Measurements from ENCODE around the gene GHSR. TPM values are rescaled to one million over a fixed set of nuclear protein-coding genes. Genes with fewer than 3 reads are reported as not detected.

The GHSR gene
- total and polyA plus RNA-seq, 2 experiments from 2014 or later = not detected

- 82 to 86% methylated on average over 3 of the region's 3 CpGs for WGBS, 2 experiments (ENCODE audit: low coverage in 1 of 2, low lambda C conversion rate in 2 of 2, missing lambda C conversion rate in 2 of 2)
- in situ Hi-C loops (cut with MboI) = no loop called here
- peaks cover 82% of the 10 kb centered on the region for H3K27me3 ChIP-seq (replicated peaks; ENCODE audit: insufficient read depth)
- H3K36me3 ChIP-seq (ENCODE audit: low read depth) = no peaks in the 10 kb centered on the region
- H3K4me3 ChIP-seq = no peak overlapping the region
- H3K4me2 ChIP-seq (ENCODE audit: unreplicated experiment) = no peak overlapping the region
- no peaks in the 10 kb centered on the region for H3K4me1 ChIP-seq (ENCODE audit: insufficient read depth)
- no peak for TF ChIP-seq EZH2 (IDR thresholded peaks at IDR 0.05; ENCODE audit: insufficient read depth, poor library complexity, severe bottlenecking)
- no peak for TF ChIP-seq EZH2phosphoT487 (IDR thresholded peaks at IDR 0.05; ENCODE audit: insufficient read depth, low read depth)
- no peak overlapping the region for H3K9ac ChIP-seq
- H2AFZ ChIP-seq = no peak overlapping the region
- no peaks in the 10 kb centered on the region for H3F3A ChIP-seq (ENCODE audit: insufficient read depth)
- no peak overlapping the region for H3K27ac ChIP-seq
- H4K20me1 ChIP-seq (ENCODE audit: insufficient read depth) = no peaks in the 10 kb centered on the region
- H3K9me3 ChIP-seq (ENCODE audit: low read depth) = no peaks in the 10 kb centered on the region
- DNase-seq = no peak
- H3K79me2 ChIP-seq (ENCODE audit: insufficient read depth) = no peaks in the 10 kb centered on the region
- H3K9me2 ChIP-seq (ENCODE audit: insufficient read depth) = no peaks in the 10 kb centered on the region
These were observed 2.1 kb downstream of the GHSR start for GRCh38 chr3:172446198-172446597.

- H3K9me2 ChIP-seq (ENCODE audit: insufficient read depth) = no peaks in the 10 kb centered on the region
- H3K4me3 ChIP-seq = no peak overlapping the region
- H3F3A ChIP-seq (ENCODE audit: insufficient read depth) = no peaks in the 10 kb centered on the region
- H3K9me3 ChIP-seq (ENCODE audit: low read depth) = no peaks in the 10 kb centered on the region
- in situ Hi-C loops (cut with MboI) = no loop called here
- H3K36me3 ChIP-seq (ENCODE audit: low read depth) = no peaks in the 10 kb centered on the region
- no peaks in the 10 kb centered on the region for H4K20me1 ChIP-seq (ENCODE audit: insufficient read depth)
- no peaks in the 10 kb centered on the region for H3K79me2 ChIP-seq (ENCODE audit: insufficient read depth)
- no peaks in the 10 kb centered on the region for H3K4me1 ChIP-seq (ENCODE audit: insufficient read depth)
- TF ChIP-seq EZH2phosphoT487 (IDR thresholded peaks at IDR 0.05; ENCODE audit: insufficient read depth, low read depth) (no peak), EZH2 (IDR thresholded peaks at IDR 0.05; ENCODE audit: insufficient read depth, poor library complexity, severe bottlenecking) (no peak)
- H3K9ac ChIP-seq = no peak overlapping the region
- H3K27me3 ChIP-seq (replicated peaks; ENCODE audit: insufficient read depth) = peaks cover 83% of the 10 kb centered on the region
- H3K27ac ChIP-seq = no peak overlapping the region
- no peak overlapping the region for H2AFZ ChIP-seq
- WGBS, 2 experiments (ENCODE audit: low coverage in 1 of 2, low lambda C conversion rate in 2 of 2, missing lambda C conversion rate in 2 of 2) = 54 to 55% methylated on average over 6 of the region's 6 CpGs
- no peak overlapping the region for H3K4me2 ChIP-seq (ENCODE audit: unreplicated experiment)
- DNase-seq = no peak
These were observed 3.4 kb downstream of the GHSR start for GRCh38 chr3:172444821-172445220.

- peaks cover 82% of the 10 kb centered on the region for H3K27me3 ChIP-seq (replicated peaks; ENCODE audit: insufficient read depth)
- H2AFZ ChIP-seq = no peak overlapping the region
- no peaks in the 10 kb centered on the region for H3K9me2 ChIP-seq (ENCODE audit: insufficient read depth)
- no peak for DNase-seq
- H3K4me1 ChIP-seq (ENCODE audit: insufficient read depth) = no peaks in the 10 kb centered on the region
- H3K9me3 ChIP-seq (ENCODE audit: low read depth) = no peaks in the 10 kb centered on the region
- in situ Hi-C loops (cut with MboI) = no loop called here
- no peaks in the 10 kb centered on the region for H4K20me1 ChIP-seq (ENCODE audit: insufficient read depth)
- no peak overlapping the region for H3K27ac ChIP-seq
- no peaks in the 10 kb centered on the region for H3K79me2 ChIP-seq (ENCODE audit: insufficient read depth)
- no peak overlapping the region for H3K9ac ChIP-seq
- H3K4me2 ChIP-seq (ENCODE audit: unreplicated experiment) = no peak overlapping the region
- no peak for TF ChIP-seq EZH2 (IDR thresholded peaks at IDR 0.05; ENCODE audit: insufficient read depth, poor library complexity, severe bottlenecking)
- no peak for TF ChIP-seq EZH2phosphoT487 (IDR thresholded peaks at IDR 0.05; ENCODE audit: insufficient read depth, low read depth)
- WGBS, 2 experiments (ENCODE audit: low coverage in 1 of 2, low lambda C conversion rate in 2 of 2, missing lambda C conversion rate in 2 of 2) = 33 to 47% methylated on average over 1 of the region's 1 CpG
- H3F3A ChIP-seq (ENCODE audit: insufficient read depth) = no peaks in the 10 kb centered on the region
- no peak overlapping the region for H3K4me3 ChIP-seq
- H3K36me3 ChIP-seq (ENCODE audit: low read depth) = no peaks in the 10 kb centered on the region
These were observed 5.7 kb downstream of the GHSR start for GRCh38 chr3:172442606-172443005.

GRCh38 chr3:172441581-172441980, 6.7 kb downstream of the GHSR start:
- Histone ChIP-seq H4K20me1 (ENCODE audit: insufficient read depth) (no peaks in the 10 kb centered on the region), H3K4me2 (ENCODE audit: unreplicated experiment) (no peak overlapping the region), H3K4me3 (no peak overlapping the region), H3F3A (ENCODE audit: insufficient read depth) (no peaks in the 10 kb centered on the region), H2AFZ (no peak overlapping the region), H3K27ac (no peak overlapping the region), H3K9me2 (ENCODE audit: insufficient read depth) (no peaks in the 10 kb centered on the region), H3K4me1 (ENCODE audit: insufficient read depth) (no peaks in the 10 kb centered on the region), H3K9ac (no peak overlapping the region), H3K27me3 (replicated peaks; ENCODE audit: insufficient read depth) (peaks cover 77% of the 10 kb centered on the region), H3K9me3 (ENCODE audit: low read depth) (no peaks in the 10 kb centered on the region), H3K36me3 (ENCODE audit: low read depth) (no peaks in the 10 kb centered on the region), H3K79me2 (ENCODE audit: insufficient read depth) (no peaks in the 10 kb centered on the region)
- in situ Hi-C loops (cut with MboI) = no loop called here
- TF ChIP-seq EZH2 (IDR thresholded peaks at IDR 0.05; ENCODE audit: insufficient read depth, poor library complexity, severe bottlenecking) = no peak
- no peak for TF ChIP-seq EZH2phosphoT487 (IDR thresholded peaks at IDR 0.05; ENCODE audit: insufficient read depth, low read depth)
- 37% methylated on average over 5 of the region's 5 CpGs for WGBS, 2 experiments (ENCODE audit: low coverage in 1 of 2, low lambda C conversion rate in 2 of 2, missing lambda C conversion rate in 2 of 2)
- no peak for DNase-seq

GRCh38 chr3:172438186-172438585, 10.1 kb downstream of the GHSR start:
- Histone ChIP-seq H4K20me1 (ENCODE audit: insufficient read depth) (no peaks in the 10 kb centered on the region), H3K79me2 (ENCODE audit: insufficient read depth) (no peaks in the 10 kb centered on the region), H3K9ac (no peak overlapping the region), H3K9me3 (ENCODE audit: low read depth) (no peaks in the 10 kb centered on the region), H3K27me3 (replicated peaks; ENCODE audit: insufficient read depth) (peaks cover 53% of the 10 kb centered on the region), H3K36me3 (ENCODE audit: low read depth) (no peaks in the 10 kb centered on the region), H2AFZ (no peak overlapping the region), H3K4me2 (ENCODE audit: unreplicated experiment) (no peak overlapping the region), H3K4me1 (ENCODE audit: insufficient read depth) (no peaks in the 10 kb centered on the region), H3F3A (ENCODE audit: insufficient read depth) (no peaks in the 10 kb centered on the region), H3K9me2 (ENCODE audit: insufficient read depth) (no peaks in the 10 kb centered on the region), H3K4me3 (no peak overlapping the region), H3K27ac (no peak overlapping the region)
- TF ChIP-seq EZH2phosphoT487 (IDR thresholded peaks at IDR 0.05; ENCODE audit: insufficient read depth, low read depth) (no peak), EZH2 (IDR thresholded peaks at IDR 0.05; ENCODE audit: insufficient read depth, poor library complexity, severe bottlenecking) (no peak)
- DNase-seq = no peak
- in situ Hi-C loops (cut with MboI) = no loop called here
- 27 to 34% methylated on average over 4 of the region's 4 CpGs for whole genome bisulfite sequencing, 2 experiments (ENCODE audit: low coverage in 1 of 2, low lambda C conversion rate in 2 of 2, missing lambda C conversion rate in 2 of 2)

Measured in GM23248 (cell line).